Measurements from ENCODE around the gene POU6F2.

- TF ChIP-seq POLR2A (IDR thresholded peaks at IDR 0.05) (no peak), CTCF (IDR thresholded peaks at IDR 0.05) (no peak)
Measured at GRCh38 chr7:39407723-39408122, 430.0 kb downstream of the POU6F2 start.
